HFF-Myc (cell line): ENCODE measurements around the gene ADK.

Experiments
- DNase-seq: peaks from one replicate; pipeline ENCODE4 v3.0.0-alpha.2; 2011; ENCODE audit warnings: low read depth; ENCODE audit errors: extremely low read depth
- H3K4me3 ChIP-seq: replicated peaks from 2 replicates; pipeline ENCODE4 v1.5.1; 2011; ENCODE audit warnings: low read depth, mild to moderate bottlenecking, control low read depth, low read length
- CTCF ChIP-seq: IDR thresholded peaks from 2 replicates; pipeline ENCODE4 v1.5.1; 2012; ENCODE audit warnings: mild to moderate bottlenecking, low read depth, low read length, control low read depth; ENCODE audit errors: missing control alignments

The ADK gene

GRCh38 chr10:74612195-74612594, 461.2 kb downstream of the ADK start:
- no peak overlapping the region for H3K4me3 ChIP-seq
- no peak for TF ChIP-seq CTCF
- DNase-seq, result no peak

GRCh38 chr10:74620626-74621025, 469.6 kb downstream of the ADK start:
- no peak for DNase-seq
- H3K4me3 ChIP-seq, result no peak overlapping the region
- no peak for TF ChIP-seq CTCF

- DNase-seq, result no peak
- TF ChIP-seq CTCF, result no peak
- no peak overlapping the region for H3K4me3 ChIP-seq
Observed at GRCh38 chr10:74623786-74624185, 472.8 kb downstream of the ADK start.

GRCh38 chr10:74624501-74624900, 473.5 kb downstream of the ADK start:
- no peak for DNase-seq
- TF ChIP-seq CTCF, result no peak
- no peak overlapping the region for H3K4me3 ChIP-seq

- no peak for DNase-seq
- no peak overlapping the region for H3K4me3 ChIP-seq
- TF ChIP-seq CTCF, result no peak
Observed at GRCh38 chr10:74628136-74628535, 477.1 kb downstream of the ADK start.

- no peak for DNase-seq
- H3K4me3 ChIP-seq, result no peak overlapping the region
- no peak for TF ChIP-seq CTCF
Observed at GRCh38 chr10:74634995-74635536, 484.0 kb downstream of the ADK start.

- no peak for TF ChIP-seq CTCF
- DNase-seq, result no peak
- H3K4me3 ChIP-seq, result no peak overlapping the region
Observed at GRCh38 chr10:74635655-74636054, 484.6 kb downstream of the ADK start.
